Measurements from ENCODE around the gene GRAMD2A. TPM values are rescaled to one million over a fixed set of nuclear protein-coding genes. Genes with fewer than 3 reads are reported as not detected.

The GRAMD2A gene
- total RNA-seq, 4 donors from 2014 or later: 0.67 to 4.1 TPM; not detected in 2

GRCh38 chr15:72128359-72128758 is 69.2 kb downstream of the GRAMD2A start:
- DNase-seq: no peak
- no peak overlapping the region for H3K4me3 ChIP-seq
- H3K27ac ChIP-seq: no peak overlapping the region
- no peak for TF ChIP-seq POLR2A (IDR thresholded peaks at IDR 0.05)
- no peak for TF ChIP-seq CTCF (IDR thresholded peaks at IDR 0.05)
- no peaks in the 10 kb centered on the region for H3K27me3 ChIP-seq
- H3K36me3 ChIP-seq: no peaks in the 10 kb centered on the region
- intact Hi-C loops (cut with DNase I; ENCODE audit: low total_unique reads): no loop called here
- H3K9me3 ChIP-seq: no peaks in the 10 kb centered on the region
- H3K4me1 ChIP-seq: no peaks in the 10 kb centered on the region

GRCh38 chr15:72127724-72128322 is 69.8 kb downstream of the GRAMD2A start:
- Histone ChIP-seq H3K27ac (no peak overlapping the region), H3K27me3 (no peaks in the 10 kb centered on the region), H3K36me3 (no peaks in the 10 kb centered on the region), H3K4me1 (no peaks in the 10 kb centered on the region), H3K4me3 (no peak overlapping the region), H3K9me3 (no peaks in the 10 kb centered on the region)
- intact Hi-C loops (cut with DNase I; ENCODE audit: low total_unique reads): no loop called here
- DNase-seq: no peak
- TF ChIP-seq CTCF (IDR thresholded peaks at IDR 0.05) (no peak), POLR2A (IDR thresholded peaks at IDR 0.05) (no peak)

- H3K9me3 ChIP-seq: no peaks in the 10 kb centered on the region
- no peaks in the 10 kb centered on the region for H3K4me1 ChIP-seq
- H3K4me3 ChIP-seq: no peak overlapping the region
- no peak overlapping the region for H3K27ac ChIP-seq
- H3K27me3 ChIP-seq: no peaks in the 10 kb centered on the region
- DNase-seq: no peak
- TF ChIP-seq CTCF (IDR thresholded peaks at IDR 0.05) (no peak), POLR2A (IDR thresholded peaks at IDR 0.05) (no peak)
- intact Hi-C loops (cut with DNase I; ENCODE audit: low total_unique reads): no loop called here
- no peaks in the 10 kb centered on the region for H3K36me3 ChIP-seq
Measured at GRCh38 chr15:72124218-72124617, 73.4 kb downstream of the GRAMD2A start.

- peaks cover 3 to 4% of the 10 kb centered on the region in 2 donors for H3K4me1 ChIP-seq
- no peaks in the 10 kb centered on the region for H3K36me3 ChIP-seq
- intact Hi-C loops (cut with DNase I; ENCODE audit: low total_unique reads): no loop called here
- H3K27ac ChIP-seq: peak within 1 kb of the TSS; percentile 96 to 97
- TF ChIP-seq CTCF (IDR thresholded peaks at IDR 0.05) (peak in 3 of 4 experiments; percentile 14 to 30 (median 19)), POLR2A (IDR thresholded peaks at IDR 0.05) (peak; percentile 81 to 90)
- H3K4me3 ChIP-seq: peak within 1 kb of the TSS; percentile 76 to 94
- no peaks in the 10 kb centered on the region for H3K9me3 ChIP-seq
- DNase-seq: peak; percentile 98
- no peaks in the 10 kb centered on the region for H3K27me3 ChIP-seq
Measured at GRCh38 chr15:72118017-72118978, 79.3 kb downstream of the GRAMD2A start, which contains the start of the genes MYO9A and SENP8. Gene MYO9A (minus strand): TSS chr15:72118150. CDS start chr15:72046563, 71,587 bp downstream. Gene SENP8 (plus strand): TSS chr15:72118403. CDS start chr15:72139624, 21,221 bp downstream.

Data from uterus (tissue), 4 donors.